ENCODE results near the gene BCAS3. TPM values are rescaled to one million over a fixed set of nuclear protein-coding genes. Genes with fewer than 3 reads are reported as not detected.
"Not testable (repeated sequence)": the region's sequence is repeated elsewhere in the genome, so short reads cannot be mapped to it uniquely, and the experiment has no call there.

The BCAS3 gene
- total and polyA plus RNA-seq, 2 donors = 6.9 to 12.4 TPM

GRCh38 chr17:60874772-60875171, 197.1 kb downstream of the BCAS3 start:
- Histone ChIP-seq H3K4me1 (ENCODE audit: control insufficient read depth in 2 of 2, insufficient read depth in 2 of 2, low read length in 2 of 2) (no peaks in the 10 kb centered on the region), H3K4me3 (ENCODE audit: low read length in 2 of 2) (no peak overlapping the region), H3K9me3 (ENCODE audit: control insufficient read depth in 2 of 2, insufficient read depth in 1 of 2, low read length in 1 of 2) (no peaks in the 10 kb centered on the region), H3K27me3 (ENCODE audit: control insufficient read depth in 2 of 2, insufficient read depth in 1 of 2, low read length in 1 of 2) (no peaks in the 10 kb centered on the region), H3K27ac (ENCODE audit: low read depth in 1 of 2, low read length in 1 of 2) (no peak overlapping the region), H3K36me3 (ENCODE audit: control insufficient read depth in 2 of 2, insufficient read depth in 2 of 2, low read length in 1 of 2) (no peaks in the 10 kb centered on the region)
- no peak for DNase-seq (ENCODE audit: low read depth in 6 of 9, low spot score in 9 of 9)
- 98% methylated on average over 2 of the region's 2 CpGs for WGBS

- DNase-seq (ENCODE audit: low read depth in 6 of 9, low spot score in 9 of 9); H3K27me3 ChIP-seq (ENCODE audit: control insufficient read depth in 2 of 2, insufficient read depth in 1 of 2, low read length in 1 of 2); H3K27ac ChIP-seq (ENCODE audit: low read depth in 1 of 2, low read length in 1 of 2); H3K4me1 ChIP-seq (ENCODE audit: control insufficient read depth in 2 of 2, insufficient read depth in 2 of 2, low read length in 2 of 2); H3K36me3 ChIP-seq (ENCODE audit: control insufficient read depth in 2 of 2, insufficient read depth in 2 of 2, low read length in 1 of 2); H3K9me3 ChIP-seq (ENCODE audit: control insufficient read depth in 2 of 2, insufficient read depth in 1 of 2, low read length in 1 of 2): not testable (repeated sequence)
- H3K4me3 ChIP-seq (ENCODE audit: low read length in 2 of 2) = peak overlapping the region in 1 of 2 donors; percentile 22
- WGBS = 78% methylated on average over 18 of the region's 39 CpGs
These were observed 209.3 kb downstream of the BCAS3 start for GRCh38 chr17:60886731-60887613.

GRCh38 chr17:60887614-60888028, 210.0 kb downstream of the BCAS3 start:
- Histone ChIP-seq H3K36me3 (ENCODE audit: control insufficient read depth in 2 of 2, insufficient read depth in 2 of 2, low read length in 1 of 2) (no peaks in the 10 kb centered on the region), H3K27ac (ENCODE audit: low read depth in 1 of 2, low read length in 1 of 2) (no peak overlapping the region), H3K4me3 (ENCODE audit: low read length in 2 of 2) (peak overlapping the region in 1 of 2 donors; percentile 22), H3K27me3 (ENCODE audit: control insufficient read depth in 2 of 2, insufficient read depth in 1 of 2, low read length in 1 of 2) (no peaks in the 10 kb centered on the region), H3K9me3 (ENCODE audit: control insufficient read depth in 2 of 2, insufficient read depth in 1 of 2, low read length in 1 of 2) (no peaks in the 10 kb centered on the region), H3K4me1 (ENCODE audit: control insufficient read depth in 2 of 2, insufficient read depth in 2 of 2, low read length in 2 of 2) (no peaks in the 10 kb centered on the region)
- peak in 1 of 9 donors; percentile 6 for DNase-seq (ENCODE audit: low read depth in 6 of 9, low spot score in 9 of 9)

GRCh38 chr17:60888812-60889709, 211.4 kb downstream of the BCAS3 start:
- H3K4me3 ChIP-seq (ENCODE audit: low read length in 2 of 2) = no peak overlapping the region
- no peak overlapping the region for H3K27ac ChIP-seq (ENCODE audit: low read depth in 1 of 2, low read length in 1 of 2)
- no peaks in the 10 kb centered on the region for H3K27me3 ChIP-seq (ENCODE audit: control insufficient read depth in 2 of 2, insufficient read depth in 1 of 2, low read length in 1 of 2)
- no peak for DNase-seq (ENCODE audit: low read depth in 6 of 9, low spot score in 9 of 9)
- no peaks in the 10 kb centered on the region for H3K9me3 ChIP-seq (ENCODE audit: control insufficient read depth in 2 of 2, insufficient read depth in 1 of 2, low read length in 1 of 2)
- H3K4me1 ChIP-seq (ENCODE audit: control insufficient read depth in 2 of 2, insufficient read depth in 2 of 2, low read length in 2 of 2) = no peaks in the 10 kb centered on the region
- H3K36me3 ChIP-seq (ENCODE audit: control insufficient read depth in 2 of 2, insufficient read depth in 2 of 2, low read length in 1 of 2) = no peaks in the 10 kb centered on the region
- 98% methylated on average over 5 of the region's 5 CpGs for WGBS

- H3K4me3 ChIP-seq (ENCODE audit: low read length in 2 of 2) = no peak overlapping the region
- H3K36me3 ChIP-seq (ENCODE audit: control insufficient read depth in 2 of 2, insufficient read depth in 2 of 2, low read length in 1 of 2) = no peaks in the 10 kb centered on the region
- H3K9me3 ChIP-seq (ENCODE audit: control insufficient read depth in 2 of 2, insufficient read depth in 1 of 2, low read length in 1 of 2) = no peaks in the 10 kb centered on the region
- 97% methylated on average over 2 of the region's 2 CpGs for WGBS
- no peaks in the 10 kb centered on the region for H3K27me3 ChIP-seq (ENCODE audit: control insufficient read depth in 2 of 2, insufficient read depth in 1 of 2, low read length in 1 of 2)
- DNase-seq (ENCODE audit: low read depth in 6 of 9, low spot score in 9 of 9) = no peak
- no peak overlapping the region for H3K27ac ChIP-seq (ENCODE audit: low read depth in 1 of 2, low read length in 1 of 2)
- no peaks in the 10 kb centered on the region for H3K4me1 ChIP-seq (ENCODE audit: control insufficient read depth in 2 of 2, insufficient read depth in 2 of 2, low read length in 2 of 2)
These were observed 213.5 kb downstream of the BCAS3 start for GRCh38 chr17:60891149-60891548.

GRCh38 chr17:60893475-60893874, 215.8 kb downstream of the BCAS3 start:
- H3K4me1 ChIP-seq (ENCODE audit: control insufficient read depth in 2 of 2, insufficient read depth in 2 of 2, low read length in 2 of 2) = no peaks in the 10 kb centered on the region
- H3K9me3 ChIP-seq (ENCODE audit: control insufficient read depth in 2 of 2, insufficient read depth in 1 of 2, low read length in 1 of 2) = no peaks in the 10 kb centered on the region
- DNase-seq (ENCODE audit: low read depth in 6 of 9, low spot score in 9 of 9) = no peak
- WGBS = 98% methylated on average over 5 of the region's 5 CpGs
- no peaks in the 10 kb centered on the region for H3K36me3 ChIP-seq (ENCODE audit: control insufficient read depth in 2 of 2, insufficient read depth in 2 of 2, low read length in 1 of 2)
- no peaks in the 10 kb centered on the region for H3K27me3 ChIP-seq (ENCODE audit: control insufficient read depth in 2 of 2, insufficient read depth in 1 of 2, low read length in 1 of 2)
- H3K4me3 ChIP-seq (ENCODE audit: low read length in 2 of 2) = no peak overlapping the region
- H3K27ac ChIP-seq (ENCODE audit: low read depth in 1 of 2, low read length in 1 of 2) = no peak overlapping the region

- no peak for DNase-seq (ENCODE audit: low read depth in 6 of 9, low spot score in 9 of 9)
- Histone ChIP-seq H3K27ac (ENCODE audit: low read depth in 1 of 2, low read length in 1 of 2) (no peak overlapping the region), H3K36me3 (ENCODE audit: control insufficient read depth in 2 of 2, insufficient read depth in 2 of 2, low read length in 1 of 2) (no peaks in the 10 kb centered on the region), H3K9me3 (ENCODE audit: control insufficient read depth in 2 of 2, insufficient read depth in 1 of 2, low read length in 1 of 2) (no peaks in the 10 kb centered on the region), H3K27me3 (ENCODE audit: control insufficient read depth in 2 of 2, insufficient read depth in 1 of 2, low read length in 1 of 2) (no peaks in the 10 kb centered on the region), H3K4me1 (ENCODE audit: control insufficient read depth in 2 of 2, insufficient read depth in 2 of 2, low read length in 2 of 2) (no peaks in the 10 kb centered on the region), H3K4me3 (ENCODE audit: low read length in 2 of 2) (no peak overlapping the region)
- 95% methylated on average over 1 of the region's 1 CpG for WGBS
These were observed 219.3 kb downstream of the BCAS3 start for GRCh38 chr17:60896996-60897395.

- DNase-seq (ENCODE audit: low read depth in 6 of 9, low spot score in 9 of 9) = no peak
- Histone ChIP-seq H3K4me3 (ENCODE audit: low read length in 2 of 2) (no peak overlapping the region), H3K9me3 (ENCODE audit: control insufficient read depth in 2 of 2, insufficient read depth in 1 of 2, low read length in 1 of 2) (no peaks in the 10 kb centered on the region), H3K27me3 (ENCODE audit: control insufficient read depth in 2 of 2, insufficient read depth in 1 of 2, low read length in 1 of 2) (no peaks in the 10 kb centered on the region), H3K4me1 (ENCODE audit: control insufficient read depth in 2 of 2, insufficient read depth in 2 of 2, low read length in 2 of 2) (no peaks in the 10 kb centered on the region), H3K27ac (ENCODE audit: low read depth in 1 of 2, low read length in 1 of 2) (no peak overlapping the region), H3K36me3 (ENCODE audit: control insufficient read depth in 2 of 2, insufficient read depth in 2 of 2, low read length in 1 of 2) (no peaks in the 10 kb centered on the region)
- WGBS = over 99% methylated on average over 4 of the region's 4 CpGs
These were observed 221.5 kb downstream of the BCAS3 start for GRCh38 chr17:60899115-60899514.

- no peaks in the 10 kb centered on the region for H3K27me3 ChIP-seq (ENCODE audit: control insufficient read depth in 2 of 2, insufficient read depth in 1 of 2, low read length in 1 of 2)
- no peaks in the 10 kb centered on the region for H3K4me1 ChIP-seq (ENCODE audit: control insufficient read depth in 2 of 2, insufficient read depth in 2 of 2, low read length in 2 of 2)
- no peak overlapping the region for H3K27ac ChIP-seq (ENCODE audit: low read depth in 1 of 2, low read length in 1 of 2)
- WGBS = 97% methylated on average over 3 of the region's 3 CpGs
- H3K4me3 ChIP-seq (ENCODE audit: low read length in 2 of 2) = no peak overlapping the region
- no peaks in the 10 kb centered on the region for H3K9me3 ChIP-seq (ENCODE audit: control insufficient read depth in 2 of 2, insufficient read depth in 1 of 2, low read length in 1 of 2)
- DNase-seq (ENCODE audit: low read depth in 6 of 9, low spot score in 9 of 9) = no peak
- peaks cover 0 to 2% of the 10 kb centered on the region in 2 donors for H3K36me3 ChIP-seq (ENCODE audit: control insufficient read depth in 2 of 2, insufficient read depth in 2 of 2, low read length in 1 of 2)
These were observed 223.0 kb downstream of the BCAS3 start for GRCh38 chr17:60900688-60901087.
